C4-2B (cell line): ENCODE measurements around the gene B3GALT6.

Source experiments
- H3K27ac ChIP-seq: fragments of 450-650 bp; 2 replicates; pipeline ENCODE4 v1.5.1; 2017
- CTCF ChIP-seq: fragments of 450-650 bp; conservative IDR thresholded peaks from 2 replicates; pipeline ENCODE4 v1.5.1; 2017; ENCODE audit warnings: mild to moderate bottlenecking
- ZFX ChIP-seq: fragments of 450-650 bp; IDR thresholded peaks from 2 replicates; pipeline ENCODE4 v1.6.1; 2017

B3GALT6 gene

GRCh38 chr1:1225913-1226312 lies 6.1 kb upstream of the B3GALT6 start:
- TF ChIP-seq ZFX (no peak), CTCF (no peak)
- H3K27ac ChIP-seq = no peak overlapping the region

GRCh38 chr1:1226566-1227362 lies 5.3 kb upstream of the B3GALT6 start:
- H3K27ac ChIP-seq = no peak overlapping the region
- TF ChIP-seq CTCF = no peak
- no peak for TF ChIP-seq ZFX

GRCh38 chr1:1227386-1227785 lies 4.7 kb upstream of the B3GALT6 start:
- H3K27ac ChIP-seq = no peak overlapping the region
- TF ChIP-seq CTCF (no peak), ZFX (no peak)

- H3K27ac ChIP-seq = no peak overlapping the region
- TF ChIP-seq ZFX = no peak
- TF ChIP-seq CTCF = no peak
Measured at GRCh38 chr1:1228187-1228586, 3.9 kb upstream of the B3GALT6 start.

- TF ChIP-seq ZFX (no peak), CTCF (no peak)
- H3K27ac ChIP-seq = no peak overlapping the region
Measured at GRCh38 chr1:1228596-1229321, 3.3 kb upstream of the B3GALT6 start.

- H3K27ac ChIP-seq = peak overlapping the region; percentile 100
- TF ChIP-seq CTCF (no peak), ZFX (no peak)
Measured at GRCh38 chr1:1229770-1230169, 2.3 kb upstream of the B3GALT6 start.
